Liver (tissue), 9 donors: ENCODE measurements around the gene SV2B. TPM values are rescaled to one million over a fixed set of nuclear protein-coding genes. Genes with fewer than 3 reads are reported as not detected.
A peak's percentile ranks its signal among the peaks of the same experiment; 100 is the strongest.

Experiments used
- DNase-seq: peaks from one replicate; pipeline ENCODE4 v3.0.0-alpha.2; 2017; ENCODE audit warnings: low spot score
- H3K27ac ChIP-seq, 2 donors: one replicate each; pipeline ENCODE4 v1.7.0; 2013; ENCODE audit warnings: inconsistent platforms in 2 of 2, low read length in 2 of 2, control low read depth in 1 of 2, low read depth in 1 of 2, mild to moderate bottlenecking in 1 of 2
- H3K27me3 ChIP-seq, 4 donors: one replicate each; pipeline versions ENCODE4 v1.6.1 to v1.7.0; 2013; ENCODE audit warnings: low read length in 3 of 4, inconsistent platforms in 1 of 4, mild to moderate bottlenecking in 1 of 4, moderate library complexity in 1 of 4; ENCODE audit not compliant: control insufficient read depth in 4 of 4, insufficient read depth in 4 of 4
- H3K36me3 ChIP-seq, 4 donors: one replicate each; pipeline versions ENCODE4 v1.6.1 to v1.7.0; 2013; ENCODE audit warnings: low read length in 3 of 4, mild to moderate bottlenecking in 3 of 4, low read depth in 1 of 4, moderate library complexity in 1 of 4; ENCODE audit not compliant: control insufficient read depth in 4 of 4, insufficient read depth in 3 of 4
- H3K4me1 ChIP-seq, 4 donors: one replicate each; pipeline versions ENCODE4 v1.6.1 to v1.7.0; 2013; ENCODE audit warnings: low read length in 3 of 4, mild to moderate bottlenecking in 3 of 4, moderate library complexity in 1 of 4; ENCODE audit not compliant: control insufficient read depth in 4 of 4, insufficient read depth in 4 of 4
- H3K4me3 ChIP-seq, 3 donors: one replicate each; pipeline versions ENCODE4 v1.6.1 to v1.7.0; 2013; ENCODE audit warnings: low read length in 3 of 3, control low read depth in 1 of 3, low read depth in 1 of 3, mild to moderate bottlenecking in 1 of 3
- H3K9ac ChIP-seq, 2 donors: one replicate each; pipeline ENCODE4 v1.7.0; 2013; ENCODE audit warnings: low read length in 2 of 2, mild to moderate bottlenecking in 2 of 2, moderate library complexity in 2 of 2, control low read depth in 1 of 2, low read depth in 1 of 2
- H3K9me3 ChIP-seq, 4 donors: one replicate each; pipeline versions ENCODE4 v1.6.1 to v1.7.0; 2013; ENCODE audit warnings: low read length in 3 of 4; ENCODE audit not compliant: control insufficient read depth in 4 of 4
- ATF3 ChIP-seq: IDR thresholded peaks from 2 replicates; pipeline ENCODE4 v1.6.1; 2016; ENCODE audit warnings: antibody characterized with exemption
- CTCF ChIP-seq: fragments of 150-350 bp; IDR thresholded peaks from 2 replicates; pipeline ENCODE4 v1.5.1; 2017; ENCODE audit warnings: improper control_type of control experiment, low read depth, low read length; ENCODE audit not compliant: missing input control
- EGR1 ChIP-seq, 2 donors: IDR thresholded peaks; 2 replicates each; pipeline ENCODE4 v1.6.1; 2016 to 2018; ENCODE audit warnings: antibody characterized with exemption in 2 of 2, low read depth in 2 of 2
- FOXA1 ChIP-seq: IDR thresholded peaks from 2 replicates; pipeline ENCODE4 v1.6.1; 2016; ENCODE audit warnings: antibody characterized with exemption
- FOXA2 ChIP-seq: IDR thresholded peaks from 2 replicates; pipeline ENCODE4 v1.6.1; 2016; ENCODE audit warnings: antibody characterized with exemption
- GABPA ChIP-seq, 2 donors: IDR thresholded peaks in 1 of 2; conservative IDR thresholded peaks in 1 of 2; 2 replicates each; pipeline ENCODE4 v1.6.1; 2016; ENCODE audit warnings: antibody characterized with exemption in 2 of 2, mild to moderate bottlenecking in 1 of 2, moderate library complexity in 1 of 2
- HNF4A ChIP-seq, 2 donors: conservative IDR thresholded peaks; 2 replicates each; pipeline ENCODE4 v1.6.1; 2016; ENCODE audit warnings: antibody characterized with exemption in 2 of 2, mild to moderate bottlenecking in 2 of 2
- HNF4G ChIP-seq: IDR thresholded peaks from 2 replicates; pipeline ENCODE4 v1.6.1; 2016; ENCODE audit warnings: antibody characterized with exemption
- JUND ChIP-seq, 2 donors: IDR thresholded peaks; 2 replicates each; pipeline ENCODE4 v1.6.1; 2016; ENCODE audit warnings: antibody characterized with exemption in 2 of 2
- NR2F2 ChIP-seq: IDR thresholded peaks from 2 replicates; pipeline ENCODE4 v1.6.1; 2016; ENCODE audit warnings: antibody characterized with exemption
- RAD21 ChIP-seq, 2 donors: IDR thresholded peaks; 2 replicates each; pipeline ENCODE4 v1.6.1; 2016; ENCODE audit warnings: antibody characterized with exemption in 2 of 2, mild to moderate bottlenecking in 2 of 2
- REST ChIP-seq: IDR thresholded peaks from 2 replicates; pipeline ENCODE4 v1.6.1; 2016; ENCODE audit warnings: antibody characterized with exemption, mild to moderate bottlenecking
- RXRA ChIP-seq, 2 donors: IDR thresholded peaks; 2 replicates each; pipeline ENCODE4 v1.6.1; 2017 to 2018; ENCODE audit warnings: antibody characterized with exemption in 2 of 2, mild to moderate bottlenecking in 1 of 2
- SP1 ChIP-seq: IDR thresholded peaks from 2 replicates; pipeline ENCODE4 v1.6.1; 2018; ENCODE audit warnings: antibody characterized with exemption, mild to moderate bottlenecking
- WGBS: extraction: QIAGEN DNeasy Blood & Tissue Kit; methylation state at CpG from one replicate; pipeline ENCODE4 v1.1.7; 2013; 5-methylcytosine and 5-hydroxymethylcytosine counted together
- polyA plus RNA-seq, 2 donors: library from polyadenylated mRNA; stranded (reverse) in 1 of 2; unstranded in 1 of 2; fragments of 200-250 nt in 1 of 2; fragments of >200 nt in 1 of 2; fragmentation: Nextera tagmentation in 1 of 2; extraction: Ambion mirVana in 1 of 2; gene quantifications; one replicate each; pipeline versions ENCODE4 v1.2.1 to v1.2.3, GENCODE V29; 2013 to 2015
- total RNA-seq, 2 donors: library from RNA; depleted of rRNA; stranded (reverse); fragments of >200 nt; gene quantifications; one replicate each; pipeline ENCODE4 v1.2.3, GENCODE V29; 2014
- donor health status: healthy.
- donor health status: healthy.
- donor health status: healthy.
- donor health status: healthy.
- donor health status: healthy.

Gene SV2B
- total and polyA plus RNA-seq, 4 donors: 0.08 to 0.16 (median 0.09) TPM; not detected in 1

- 68% methylated on average over 1 of the region's 1 CpG for WGBS
- Histone ChIP-seq H3K36me3 (peaks cover 0 to 1% (median 0%) of the 10 kb centered on the region in 4 donors), H3K4me1 (no peaks in the 10 kb centered on the region), H3K9me3 (no peaks in the 10 kb centered on the region), H3K4me3 (no peak overlapping the region), H3K9ac (no peak overlapping the region), H3K27ac (no peak overlapping the region), H3K27me3 (peaks cover 0 to 15% (median 2%) of the 10 kb centered on the region in 4 donors)
- no peak for TF ChIP-seq ATF3
- no peak for TF ChIP-seq EGR1 (IDR thresholded peaks at IDR 0.05; ENCODE audit: low read depth in 2 of 2)
- no peak for TF ChIP-seq HNF4G
- no peak for TF ChIP-seq FOXA1
- TF ChIP-seq GABPA (IDR thresholded peaks at IDR 0.05 in 1 of 2, conservative IDR thresholded peaks at IDR 0.05 in 1 of 2): no peak
- peak; percentile 19 for TF ChIP-seq CTCF
- no peak for TF ChIP-seq REST
- TF ChIP-seq RAD21 (IDR thresholded peaks at IDR 0.05): peak; percentile 25
- no peak for TF ChIP-seq SP1
- TF ChIP-seq NR2F2: no peak
- TF ChIP-seq RXRA (IDR thresholded peaks at IDR 0.05): no peak
- no peak for DNase-seq
These were observed 42.2 kb downstream of the SV2B start for GRCh38 chr15:91142106-91142744.

DNA sequence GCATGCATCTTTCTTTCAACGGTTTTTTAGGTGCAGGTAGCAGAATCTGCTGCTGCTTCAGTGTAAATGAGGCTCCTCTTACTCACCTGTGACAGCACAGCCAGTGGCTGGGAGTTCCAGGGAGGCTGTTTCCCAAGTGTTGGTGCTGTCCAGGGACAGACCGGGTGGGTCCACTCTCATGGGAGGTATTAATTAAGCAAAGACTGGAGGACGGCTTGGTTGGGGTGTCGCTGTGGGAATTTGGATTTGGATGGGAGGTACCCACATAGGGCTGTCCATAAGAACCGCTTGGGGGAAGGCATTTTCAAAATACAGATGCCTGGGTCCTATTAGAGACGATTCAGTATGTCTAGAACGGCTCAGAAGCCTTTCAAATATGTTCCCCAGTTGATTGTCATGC, 42.9 kb downstream of the SV2B start:
- Histone ChIP-seq H3K27ac (no peak overlapping the region), H3K9ac (no peak overlapping the region), H3K4me1 (no peaks in the 10 kb centered on the region), H3K36me3 (peaks cover 0 to 1% (median 0%) of the 10 kb centered on the region in 4 donors), H3K9me3 (no peaks in the 10 kb centered on the region), H3K4me3 (no peak overlapping the region), H3K27me3 (peaks cover 0 to 15% (median 4%) of the 10 kb centered on the region in 4 donors)
- DNase-seq: no peak
- TF ChIP-seq NR2F2 (no peak), HNF4A (conservative IDR thresholded peaks at IDR 0.05) (no peak), ATF3 (no peak), EGR1 (IDR thresholded peaks at IDR 0.05; ENCODE audit: low read depth in 2 of 2) (no peak), FOXA1 (no peak), HNF4G (no peak), JUND (IDR thresholded peaks at IDR 0.05) (no peak), FOXA2 (no peak), GABPA (IDR thresholded peaks at IDR 0.05 in 1 of 2, conservative IDR thresholded peaks at IDR 0.05 in 1 of 2) (no peak), RAD21 (IDR thresholded peaks at IDR 0.05) (no peak), REST (no peak)
- 69% methylated on average over 7 of the region's 7 CpGs for WGBS
